SK-N-SH treated with all-trans-retinoic acid at 6 μM for 48 hours (cell line): Measurements from ENCODE around the gene DCAF16.

Experiments used
- ARNTL ChIP-seq: fragments of 450-650 bp; formaldehyde crosslinking; IDR thresholded peaks from 2 replicates; pipeline ENCODE4 v1.5.0; 2020; ENCODE audit warnings: low read depth, mild to moderate bottlenecking, moderate library complexity, borderline replicate concordance
- CREB5 ChIP-seq: fragments of 250-450 bp; sonication (Bioruptor Pico); IDR thresholded peaks from 2 replicates; pipeline ENCODE4 v1.5.1; 2020; ENCODE audit warnings: low read depth, mild to moderate bottlenecking, moderate library complexity
- CSDC2 ChIP-seq: fragments of 250-450 bp; sonication (Bioruptor Pico); IDR thresholded peaks from 2 replicates; pipeline ENCODE4 v1.5.0; 2020; ENCODE audit warnings: mild to moderate bottlenecking, moderate library complexity
- CSRNP3 ChIP-seq: fragments of 250-450 bp; sonication (Bioruptor Pico); IDR thresholded peaks from 2 replicates; pipeline ENCODE4 v1.5.1; 2021; ENCODE audit warnings: mild to moderate bottlenecking, moderate library complexity
- ESRRG ChIP-seq: fragments of 250-450 bp; sonication (Bioruptor Pico); IDR thresholded peaks from 2 replicates; pipeline ENCODE4 v1.6.1; 2021; ENCODE audit warnings: mild to moderate bottlenecking
- GLIS3 ChIP-seq: fragments of 250-450 bp; sonication (Bioruptor Pico); IDR thresholded peaks from 2 replicates; pipeline ENCODE4 v1.5.0; 2020; ENCODE audit warnings: mild to moderate bottlenecking, moderate library complexity
- PATZ1 ChIP-seq: fragments of 250-450 bp; sonication (Bioruptor Pico); IDR thresholded peaks from 2 replicates; pipeline ENCODE4 v1.8.0; 2020; ENCODE audit warnings: mild to moderate bottlenecking, moderate library complexity, borderline replicate concordance
- POU6F1 ChIP-seq: fragments of 250-450 bp; sonication (Bioruptor Pico); IDR thresholded peaks from 2 replicates; pipeline ENCODE4 v1.8.0; 2021; ENCODE audit warnings: low read depth, mild to moderate bottlenecking, moderate library complexity, borderline replicate concordance
- SNAI2 ChIP-seq: fragments of 250-450 bp; sonication (Bioruptor Pico); IDR thresholded peaks from 2 replicates; pipeline ENCODE4 v1.5.0; 2020; ENCODE audit warnings: mild to moderate bottlenecking, moderate library complexity
- TCF4 ChIP-seq: fragments of 250-450 bp; sonication (Bioruptor Pico); IDR thresholded peaks from 2 replicates; pipeline ENCODE4 v1.8.0; 2021; ENCODE audit warnings: mild to moderate bottlenecking, moderate library complexity, borderline replicate concordance

- TF ChIP-seq TCF4 (CRISPR knock-in tag) (no peak), PATZ1 (no peak), CSDC2 (no peak), SNAI2 (CRISPR knock-in tag) (no peak), CREB5 (CRISPR knock-in tag) (no peak), CSRNP3 (CRISPR knock-in tag) (no peak), GLIS3 (CRISPR knock-in tag) (no peak), ARNTL (CRISPR knock-in tag) (no peak), ESRRG (no peak), POU6F1 (CRISPR knock-in tag) (no peak)
Measured at GRCh38 chr4:17854036-17854435, 43.5 kb upstream of the DCAF16 start.
